Left renal pelvis (tissue), 4 donors: Measurements from ENCODE around the gene ABCA2. TPM values are rescaled to one million over a fixed set of nuclear protein-coding genes. Genes with fewer than 3 reads are reported as not detected.
"Not testable (repeated sequence)": the region's sequence is repeated elsewhere in the genome, so short reads cannot be mapped to it uniquely, and the experiment has no call there.

ENCODE experiments used
- DNase-seq, 4 donors: peaks; one replicate each; pipeline ENCODE4 v3.0.0-alpha.2; 2013; ENCODE audit warnings: low read depth in 4 of 4, low spot score in 3 of 4
- polyA plus RNA-seq, 4 donors: library from polyadenylated mRNA; unstranded; fragments of 120-200 nt; gene quantifications; one replicate each; pipeline ENCODE4 v1.2.1, GENCODE V29; 2013; ENCODE audit not compliant: insufficient read length in 4 of 4

ABCA2 gene
- polyA plus RNA-seq, 4 donors: 18.7 to 52.8 (median 39.7) TPM

GRCh38 chr9:137048655-137049543 lies 20.9 kb upstream of the ABCA2 start:
- no peak for DNase-seq

GRCh38 chr9:137046088-137046787 lies 18.2 kb upstream of the ABCA2 start, which contains the start of gene NPDC1:
Gene NPDC1, minus strand, starts transcription at chr9:137046177. Its CDS starts 188 bp downstream, at chr9:137045989.
- no peak for DNase-seq

- no peak for DNase-seq
Measured at GRCh38 chr9:137045294-137046087, 17.5 kb upstream of the ABCA2 start.

GRCh38 chr9:137044502-137045177 lies 16.6 kb upstream of the ABCA2 start:
- DNase-seq: no peak

GRCh38 chr9:137044037-137044436 lies 16.0 kb upstream of the ABCA2 start:
- no peak for DNase-seq

- DNase-seq: no peak
Measured at GRCh38 chr9:137042751-137043727, 15.0 kb upstream of the ABCA2 start.

GRCh38 chr9:137041124-137041523 lies 13.1 kb upstream of the ABCA2 start:
- no peak for DNase-seq

GRCh38 chr9:137040568-137040967 lies 12.5 kb upstream of the ABCA2 start:
- DNase-seq: no peak

GRCh38 chr9:137039611-137040366 lies 11.8 kb upstream of the ABCA2 start:
- DNase-seq: no peak

- no peak for DNase-seq
Measured at GRCh38 chr9:137038916-137039315, 10.9 kb upstream of the ABCA2 start.

GRCh38 chr9:137037483-137037882 lies 9.4 kb upstream of the ABCA2 start:
- no peak for DNase-seq

GRCh38 chr9:137037035-137037434 lies 9.0 kb upstream of the ABCA2 start:
- no peak for DNase-seq

- DNase-seq: no peak
Measured at GRCh38 chr9:137035937-137036336, 7.9 kb upstream of the ABCA2 start.

- no peak for DNase-seq
Measured at GRCh38 chr9:137035507-137035834, 7.4 kb upstream of the ABCA2 start.

GRCh38 chr9:137034709-137035506 lies 6.9 kb upstream of the ABCA2 start:
- DNase-seq: no peak

GRCh38 chr9:137034039-137034708 lies 6.1 kb upstream of the ABCA2 start:
- no peak for DNase-seq

GRCh38 chr9:137033481-137033880 lies 5.4 kb upstream of the ABCA2 start:
- not testable (repeated sequence) for DNase-seq
